A549 treated with Mapracorat at 1 μM for 4 hours (cell line): ENCODE measurements around the gene THUMPD3. TPM values are rescaled to one million over a fixed set of nuclear protein-coding genes. Genes with fewer than 3 reads are reported as not detected.

Experiments used
- total RNA-seq: library from RNA; stranded (reverse); fragments of 200-300 nt; extraction: Qiagen RNA extraction; gene quantifications from 5 replicates; pipeline ENCODE4 v1.2.3, GENCODE V29; 2022

THUMPD3 gene, protein sequence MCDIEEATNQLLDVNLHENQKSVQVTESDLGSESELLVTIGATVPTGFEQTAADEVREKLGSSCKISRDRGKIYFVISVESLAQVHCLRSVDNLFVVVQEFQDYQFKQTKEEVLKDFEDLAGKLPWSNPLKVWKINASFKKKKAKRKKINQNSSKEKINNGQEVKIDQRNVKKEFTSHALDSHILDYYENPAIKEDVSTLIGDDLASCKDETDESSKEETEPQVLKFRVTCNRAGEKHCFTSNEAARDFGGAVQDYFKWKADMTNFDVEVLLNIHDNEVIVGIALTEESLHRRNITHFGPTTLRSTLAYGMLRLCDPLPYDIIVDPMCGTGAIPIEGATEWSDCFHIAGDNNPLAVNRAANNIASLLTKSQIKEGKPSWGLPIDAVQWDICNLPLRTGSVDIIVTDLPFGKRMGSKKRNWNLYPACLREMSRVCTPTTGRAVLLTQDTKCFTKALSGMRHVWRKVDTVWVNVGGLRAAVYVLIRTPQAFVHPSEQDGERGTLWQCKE
- total RNA-seq, result 45.7 to 61.7 TPM (median 51.3 TPM) in 5 replicates

DNA sequence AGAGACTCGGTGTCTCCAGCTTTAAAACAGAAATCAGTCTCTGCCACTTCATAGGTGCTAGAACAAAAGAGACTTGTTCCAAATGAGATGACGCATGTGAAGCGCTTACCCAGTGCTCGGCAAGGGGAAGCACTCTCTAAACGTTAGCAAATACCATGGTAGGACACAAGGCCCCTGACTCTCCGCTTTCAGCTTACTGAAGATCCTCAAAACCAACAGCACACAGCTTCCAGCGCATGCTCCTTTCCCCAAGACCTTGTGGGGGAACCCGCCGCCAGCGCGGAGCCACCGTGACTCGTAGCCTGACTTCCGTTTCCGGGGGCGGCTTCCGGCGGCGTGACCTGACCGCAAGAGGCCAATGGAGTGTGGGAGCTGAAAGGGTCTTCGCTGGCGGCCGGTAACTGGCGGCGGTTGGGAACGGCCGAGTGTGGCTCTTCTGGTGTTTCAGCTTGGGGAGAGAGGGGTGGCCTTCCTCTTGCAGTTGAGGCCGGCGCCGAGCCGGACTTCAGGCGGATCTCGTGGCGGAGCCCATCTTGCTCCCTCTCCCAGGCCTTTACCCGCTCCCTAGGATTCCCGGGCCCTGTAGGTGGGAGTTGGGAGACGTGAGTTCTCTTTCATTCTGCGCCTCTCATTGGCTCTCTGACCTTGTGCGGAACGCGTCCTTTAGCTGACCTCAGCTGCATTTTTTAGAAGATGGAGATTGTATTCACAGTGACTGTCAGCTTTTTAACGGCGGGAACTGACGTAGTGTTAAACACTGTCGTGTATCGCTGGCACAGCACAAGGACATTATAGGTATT lies at the start of gene THUMPD3:
TSS of gene THUMPD3 (plus strand) at position 324 of the 800 bp plus-strand sequence. CDS start 2,015 bp downstream, outside the sequence.

DNA sequence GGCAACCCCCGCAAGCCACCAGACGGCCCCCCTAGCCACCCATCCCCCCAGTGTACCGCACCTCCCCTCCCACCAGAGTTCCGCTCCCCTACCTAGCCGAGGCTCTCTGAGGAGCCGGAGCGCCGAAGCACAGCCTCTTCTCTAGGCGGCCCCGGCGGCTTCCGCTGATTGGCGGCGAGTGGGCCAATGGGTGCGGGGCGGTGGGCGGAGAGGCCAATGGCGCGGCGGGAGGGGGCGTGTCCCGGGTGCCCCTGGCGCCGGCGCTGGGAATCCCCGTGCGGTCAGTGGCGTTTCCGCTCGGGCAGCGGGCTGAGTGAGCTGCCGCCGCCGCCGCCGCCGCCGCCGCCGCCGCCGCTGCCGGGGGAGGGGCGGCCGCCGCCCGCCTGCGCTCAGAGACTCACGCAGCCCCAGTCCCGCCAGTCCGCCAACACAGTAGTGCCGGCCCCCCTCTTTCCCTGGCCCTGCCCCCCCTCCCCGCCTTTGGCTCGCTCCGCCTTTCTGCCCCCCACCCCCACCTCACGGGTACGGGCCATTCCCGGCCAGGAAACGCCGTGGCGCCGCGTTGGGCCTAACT lies 34.6 kb downstream of the THUMPD3 start, which contains the start of gene SETD5:
TSS of gene SETD5 (plus strand) at position 284 of the 574 bp plus-strand sequence. CDS start 31,324 bp downstream, outside the sequence.

Other genes with a start within 250 kb of the THUMPD3 start
- 0.67 to 1.4 TPM (median 0.82 TPM) in 5 replicates for gene SRGAP3, start 113.4 kb upstream of the THUMPD3 start, total RNA-seq
- gene SETD5, start 34.6 kb downstream of the THUMPD3 start, total RNA-seq, result 39.2 to 49.5 TPM (median 46.5 TPM) in 5 replicates
- 0.04 to 0.41 TPM (median 0.06 TPM) in 5 replicates for gene LHFPL4, start 190.8 kb downstream of the THUMPD3 start, total RNA-seq